Body of pancreas (tissue), 4 donors: ENCODE results near the gene ADCY5.

Experiments
- POLR2A ChIP-seq, 3 donors: fragments of 450-650 bp; IDR thresholded peaks; one replicate each; pipeline ENCODE4 v1.6.1; 2016; ENCODE audit warnings: antibody characterized with exemption in 3 of 3, mild to moderate bottlenecking in 2 of 3
- TF ChIP-seq, protein P1 (sequence below), 7 experiments: fragments of 450-650 bp in 4 of 7; fragments of 200-600 bp in 3 of 7; sonication (generic) in 3 of 7; IDR thresholded peaks; one replicate each; pipeline ENCODE4 v1.5.1; 2016 to 2019; ENCODE audit warnings: antibody characterized with exemption in 7 of 7

GRCh38 chr3:123344175-123344906 lies 104.5 kb downstream of the ADCY5 start:
- TF ChIP-seq, protein P1, sequence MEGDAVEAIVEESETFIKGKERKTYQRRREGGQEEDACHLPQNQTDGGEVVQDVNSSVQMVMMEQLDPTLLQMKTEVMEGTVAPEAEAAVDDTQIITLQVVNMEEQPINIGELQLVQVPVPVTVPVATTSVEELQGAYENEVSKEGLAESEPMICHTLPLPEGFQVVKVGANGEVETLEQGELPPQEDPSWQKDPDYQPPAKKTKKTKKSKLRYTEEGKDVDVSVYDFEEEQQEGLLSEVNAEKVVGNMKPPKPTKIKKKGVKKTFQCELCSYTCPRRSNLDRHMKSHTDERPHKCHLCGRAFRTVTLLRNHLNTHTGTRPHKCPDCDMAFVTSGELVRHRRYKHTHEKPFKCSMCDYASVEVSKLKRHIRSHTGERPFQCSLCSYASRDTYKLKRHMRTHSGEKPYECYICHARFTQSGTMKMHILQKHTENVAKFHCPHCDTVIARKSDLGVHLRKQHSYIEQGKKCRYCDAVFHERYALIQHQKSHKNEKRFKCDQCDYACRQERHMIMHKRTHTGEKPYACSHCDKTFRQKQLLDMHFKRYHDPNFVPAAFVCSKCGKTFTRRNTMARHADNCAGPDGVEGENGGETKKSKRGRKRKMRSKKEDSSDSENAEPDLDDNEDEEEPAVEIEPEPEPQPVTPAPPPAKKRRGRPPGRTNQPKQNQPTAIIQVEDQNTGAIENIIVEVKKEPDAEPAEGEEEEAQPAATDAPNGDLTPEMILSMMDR (IDR thresholded peaks at IDR 0.05) = no peak
- TF ChIP-seq POLR2A (IDR thresholded peaks at IDR 0.05) = no peak
